H1 (cell line): ENCODE results near the gene RERGL.

Experiments
- CBX5 ChIP-seq: fragments of 300-800, 300-1000 bp; sonication (generic); IDR thresholded peaks from 2 replicates; pipeline ENCODE4 v1.7.1; 2016; ENCODE audit warnings: antibody characterized with exemption, low read length, low read depth
- CEBPB ChIP-seq: IDR thresholded peaks from 2 replicates; pipeline ENCODE4 v1.6.1; 2012; ENCODE audit warnings: low read depth, low read length
- CREB1 ChIP-seq: IDR thresholded peaks from 2 replicates; pipeline ENCODE4 v1.6.1; 2012; ENCODE audit warnings: inconsistent platforms
- EP300 ChIP-seq, 2 experiments: IDR thresholded peaks; 1 replicate in 1 of 2; 2 replicates in 1 of 2; pipeline ENCODE4 v1.6.1; 2011 to 2012; ENCODE audit warnings: low read depth in 2 of 2, low read length in 2 of 2, mild to moderate bottlenecking in 2 of 2, borderline replicate concordance in 1 of 2, inconsistent platforms in 1 of 2, moderate library complexity in 1 of 2
- EZH2 ChIP-seq: fragments of 200-600 bp; sonication (generic); IDR thresholded peaks from 2 replicates; pipeline ENCODE4 v1.7.1; 2012; ENCODE audit warnings: low read depth, mild to moderate bottlenecking, moderate library complexity, low read length, inconsistent platforms; ENCODE audit not compliant: severe bottlenecking
- GTF2F1 ChIP-seq: IDR thresholded peaks from 2 replicates; pipeline ENCODE4 v1.6.1; 2012; ENCODE audit warnings: low read depth, low read length, improper control_type of control experiment, borderline replicate concordance
- JUN ChIP-seq: IDR thresholded peaks from 2 replicates; pipeline ENCODE4 v1.6.1; 2011; ENCODE audit warnings: low read depth, mild to moderate bottlenecking, improper control_type of control experiment, low read length
- NRF1 ChIP-seq: IDR thresholded peaks from 2 replicates; pipeline ENCODE4 v1.6.1; 2011; ENCODE audit warnings: mild to moderate bottlenecking, low read depth, low read length, improper control_type of control experiment
- POLR2A ChIP-seq, 2 experiments: IDR thresholded peaks; 1 replicate in 1 of 2; 2 replicates in 1 of 2; pipeline ENCODE4 v1.6.1; 2011; ENCODE audit warnings: low read depth in 2 of 2, low read length in 2 of 2, mild to moderate bottlenecking in 2 of 2; ENCODE audit errors: control extremely low read depth in 1 of 2
- POLR2AphosphoS5 ChIP-seq: IDR thresholded peaks from 2 replicates; pipeline ENCODE4 v1.6.1; 2011; ENCODE audit warnings: low read depth, low read length
- TEAD4 ChIP-seq: IDR thresholded peaks from 2 replicates; pipeline ENCODE4 v1.6.1; 2012; ENCODE audit warnings: low read depth, low read length, inconsistent platforms, mixed read lengths
- TF ChIP-seq, protein P1 (sequence below), 3 experiments: IDR thresholded peaks; 1 replicate in 2 of 3; 2 replicates in 1 of 3; pipeline versions ENCODE4 v1.5.1 to v1.6.1; 2011; ENCODE audit warnings: low read length in 3 of 3, mild to moderate bottlenecking in 3 of 3, inconsistent platforms in 2 of 3, low read depth in 1 of 3, moderate library complexity in 1 of 3; ENCODE audit not compliant: insufficient read depth in 1 of 3; ENCODE audit errors: control extremely low read depth in 1 of 3
- TF ChIP-seq, protein P2 (sequence below): IDR thresholded peaks from 2 replicates; pipeline ENCODE4 v1.6.1; 2012; ENCODE audit warnings: inconsistent platforms

DNA sequence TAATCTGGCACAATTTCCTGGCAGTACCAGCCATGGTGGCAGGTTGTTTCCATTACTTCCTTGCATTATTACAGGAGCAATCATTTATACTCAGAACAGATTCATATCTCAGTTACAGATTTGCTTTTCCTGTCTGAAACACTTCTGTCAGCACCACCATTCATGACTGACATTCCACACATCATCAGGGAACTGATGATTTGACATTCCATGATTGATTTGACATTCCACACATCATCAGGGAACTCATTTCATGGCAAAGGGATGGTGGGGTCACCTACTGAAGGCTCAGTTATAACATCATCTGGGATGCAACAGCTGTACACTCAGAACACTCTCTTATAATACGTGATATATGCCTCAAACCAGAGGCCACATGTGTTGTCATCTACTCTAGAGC lies 30.9 kb upstream of the RERGL start:
- TF ChIP-seq, protein P1, sequence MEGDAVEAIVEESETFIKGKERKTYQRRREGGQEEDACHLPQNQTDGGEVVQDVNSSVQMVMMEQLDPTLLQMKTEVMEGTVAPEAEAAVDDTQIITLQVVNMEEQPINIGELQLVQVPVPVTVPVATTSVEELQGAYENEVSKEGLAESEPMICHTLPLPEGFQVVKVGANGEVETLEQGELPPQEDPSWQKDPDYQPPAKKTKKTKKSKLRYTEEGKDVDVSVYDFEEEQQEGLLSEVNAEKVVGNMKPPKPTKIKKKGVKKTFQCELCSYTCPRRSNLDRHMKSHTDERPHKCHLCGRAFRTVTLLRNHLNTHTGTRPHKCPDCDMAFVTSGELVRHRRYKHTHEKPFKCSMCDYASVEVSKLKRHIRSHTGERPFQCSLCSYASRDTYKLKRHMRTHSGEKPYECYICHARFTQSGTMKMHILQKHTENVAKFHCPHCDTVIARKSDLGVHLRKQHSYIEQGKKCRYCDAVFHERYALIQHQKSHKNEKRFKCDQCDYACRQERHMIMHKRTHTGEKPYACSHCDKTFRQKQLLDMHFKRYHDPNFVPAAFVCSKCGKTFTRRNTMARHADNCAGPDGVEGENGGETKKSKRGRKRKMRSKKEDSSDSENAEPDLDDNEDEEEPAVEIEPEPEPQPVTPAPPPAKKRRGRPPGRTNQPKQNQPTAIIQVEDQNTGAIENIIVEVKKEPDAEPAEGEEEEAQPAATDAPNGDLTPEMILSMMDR (IDR thresholded peaks at IDR 0.05; ENCODE audit: control extremely low read depth in 1 of 3, insufficient read depth in 1 of 3, low read depth in 1 of 3, low read length in 3 of 3): no peak
- TF ChIP-seq POLR2A (IDR thresholded peaks at IDR 0.05; ENCODE audit: control extremely low read depth in 1 of 2, low read depth in 2 of 2, low read length in 2 of 2): no peak
- TF ChIP-seq TEAD4: no peak
- TF ChIP-seq POLR2AphosphoS5: no peak
- TF ChIP-seq EP300 (IDR thresholded peaks at IDR 0.05; ENCODE audit: borderline replicate concordance in 1 of 2, low read depth in 2 of 2, low read length in 2 of 2): no peak
- TF ChIP-seq, protein P2, sequence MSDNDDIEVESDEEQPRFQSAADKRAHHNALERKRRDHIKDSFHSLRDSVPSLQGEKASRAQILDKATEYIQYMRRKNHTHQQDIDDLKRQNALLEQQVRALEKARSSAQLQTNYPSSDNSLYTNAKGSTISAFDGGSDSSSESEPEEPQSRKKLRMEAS: no peak
- no peak for TF ChIP-seq CREB1
- no peak for TF ChIP-seq CEBPB
- no peak for TF ChIP-seq CBX5
- no peak for TF ChIP-seq EZH2
- no peak for TF ChIP-seq JUN
- TF ChIP-seq GTF2F1: no peak
- no peak for TF ChIP-seq NRF1
